Astrocyte of the cerebellum (primary cell): Measurements from ENCODE around the gene PPP1R9B.

Source experiments
- DNase-seq: peaks from one replicate; pipeline ENCODE4 v3.0.0-alpha.2; 2011; ENCODE audit warnings: low read depth
- H3K4me3 ChIP-seq: 2 replicates; pipeline ENCODE4 v1.5.1; 2011; ENCODE audit warnings: mild to moderate bottlenecking, low read depth, low read length, moderate library complexity
- CTCF ChIP-seq: IDR thresholded peaks from 2 replicates; pipeline ENCODE4 v1.5.1; 2012; ENCODE audit warnings: low read length, low read depth, moderate library complexity, mild to moderate bottlenecking; ENCODE audit errors: missing control alignments
- in situ Hi-C: cut with HindIII; loops from 2 replicates; pipeline ENCODE4 v1.10.0; 2017; ENCODE audit warnings: low sequenced_read_pairs

The PPP1R9B gene

DNA sequence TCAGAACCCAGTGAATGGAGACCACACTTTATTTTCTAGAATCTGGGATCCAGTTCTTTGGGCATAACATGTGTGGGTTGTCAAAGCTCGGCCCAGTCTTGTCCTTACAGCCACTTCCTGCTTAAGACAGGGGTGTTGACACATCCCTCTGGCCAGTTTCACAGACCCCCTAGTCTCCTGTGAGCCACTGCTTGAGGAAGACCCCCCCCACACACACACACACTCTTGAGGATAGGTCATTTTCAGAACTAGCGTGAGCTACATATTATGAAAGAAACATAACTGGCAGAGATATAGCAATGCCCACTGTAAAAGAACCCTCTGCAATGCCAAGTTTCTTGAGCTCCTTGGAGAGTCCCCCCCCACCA, 58.6 kb downstream of the PPP1R9B start:
- DNase-seq: no peak
- TF ChIP-seq CTCF: no peak
- H3K4me3 ChIP-seq: no peak overlapping the region
- in situ Hi-C loops: no loop called here

- DNase-seq: no peak
- TF ChIP-seq CTCF: no peak
- no peak overlapping the region for H3K4me3 ChIP-seq
- in situ Hi-C loops: no loop called here
These were observed 59.2 kb downstream of the PPP1R9B start for GRCh38 chr17:50090971-50091917.

- H3K4me3 ChIP-seq: no peak overlapping the region
- in situ Hi-C loops: no loop called here
- no peak for DNase-seq
- no peak for TF ChIP-seq CTCF
These were observed 60.4 kb downstream of the PPP1R9B start for GRCh38 chr17:50090071-50090470.

DNA sequence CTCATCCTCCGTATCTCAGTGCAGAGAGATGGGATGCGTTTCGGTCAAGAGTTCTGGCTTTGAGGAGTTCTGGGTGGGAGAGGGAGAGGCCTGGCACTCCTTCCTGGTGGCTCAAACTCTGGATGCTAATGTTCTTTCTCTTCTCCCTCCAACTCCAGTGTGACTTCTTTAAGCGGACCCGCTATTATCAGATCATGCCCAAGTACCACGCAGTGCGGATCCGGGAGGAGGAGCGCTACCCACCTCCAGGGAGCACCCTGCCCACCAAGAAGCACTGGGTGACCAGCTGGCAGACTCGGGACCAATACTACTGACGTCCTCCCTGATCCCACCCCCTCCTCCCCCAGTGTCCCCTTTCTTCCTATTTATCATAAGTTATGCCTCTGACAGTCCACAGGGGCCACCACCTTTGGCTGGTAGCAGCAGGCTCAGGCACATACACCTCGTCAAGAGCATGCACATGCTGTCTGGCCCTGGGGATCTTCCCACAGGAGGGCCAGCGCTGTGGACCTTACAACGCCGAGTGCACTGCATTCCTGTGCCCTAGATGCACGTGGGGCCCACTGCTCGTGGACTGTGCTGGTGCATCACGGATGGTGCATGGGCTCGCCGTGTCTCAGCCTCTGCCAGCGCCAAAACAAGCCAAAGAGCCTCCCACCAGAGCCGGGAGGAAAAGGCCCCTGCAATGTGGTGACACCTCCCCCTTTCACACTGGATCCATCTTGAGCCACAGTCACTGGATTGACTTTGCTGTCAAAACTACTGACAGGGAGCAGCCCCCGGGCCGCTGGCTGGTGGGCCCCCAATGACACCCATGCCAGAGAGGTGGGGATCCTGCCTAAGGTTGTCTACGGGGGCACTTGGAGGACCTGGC, 61.3 kb downstream of the PPP1R9B start:
- in situ Hi-C loops: no loop called here
- TF ChIP-seq CTCF: no peak
- no peak overlapping the region for H3K4me3 ChIP-seq
- DNase-seq: no peak

DNA sequence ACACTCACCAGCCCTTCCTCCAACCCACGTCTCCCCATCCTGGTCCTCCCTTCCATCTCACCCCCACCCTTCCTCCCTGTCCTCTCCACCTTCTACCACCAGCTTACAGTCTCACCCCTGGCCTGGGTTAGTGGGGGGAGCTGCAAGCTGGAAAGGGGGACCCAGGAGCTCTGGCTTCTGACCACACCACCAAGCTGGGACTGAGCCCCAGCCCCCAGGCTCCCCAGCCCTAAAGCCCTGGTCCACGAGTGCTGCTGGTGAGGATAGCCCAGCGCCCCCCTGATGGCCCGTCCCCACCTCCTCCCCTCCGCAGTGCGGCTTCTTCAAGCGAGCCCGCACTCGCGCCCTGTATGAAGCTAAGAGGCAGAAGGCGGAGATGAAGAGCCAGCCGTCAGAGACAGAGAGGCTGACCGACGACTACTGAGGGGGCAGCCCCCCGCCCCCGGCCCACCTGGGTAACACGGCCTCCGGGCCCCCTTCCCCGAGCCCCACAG, 62.5 kb downstream of the PPP1R9B start:
- in situ Hi-C loops: no loop called here
- no peak for TF ChIP-seq CTCF
- H3K4me3 ChIP-seq: no peak overlapping the region
- no peak for DNase-seq

DNA sequence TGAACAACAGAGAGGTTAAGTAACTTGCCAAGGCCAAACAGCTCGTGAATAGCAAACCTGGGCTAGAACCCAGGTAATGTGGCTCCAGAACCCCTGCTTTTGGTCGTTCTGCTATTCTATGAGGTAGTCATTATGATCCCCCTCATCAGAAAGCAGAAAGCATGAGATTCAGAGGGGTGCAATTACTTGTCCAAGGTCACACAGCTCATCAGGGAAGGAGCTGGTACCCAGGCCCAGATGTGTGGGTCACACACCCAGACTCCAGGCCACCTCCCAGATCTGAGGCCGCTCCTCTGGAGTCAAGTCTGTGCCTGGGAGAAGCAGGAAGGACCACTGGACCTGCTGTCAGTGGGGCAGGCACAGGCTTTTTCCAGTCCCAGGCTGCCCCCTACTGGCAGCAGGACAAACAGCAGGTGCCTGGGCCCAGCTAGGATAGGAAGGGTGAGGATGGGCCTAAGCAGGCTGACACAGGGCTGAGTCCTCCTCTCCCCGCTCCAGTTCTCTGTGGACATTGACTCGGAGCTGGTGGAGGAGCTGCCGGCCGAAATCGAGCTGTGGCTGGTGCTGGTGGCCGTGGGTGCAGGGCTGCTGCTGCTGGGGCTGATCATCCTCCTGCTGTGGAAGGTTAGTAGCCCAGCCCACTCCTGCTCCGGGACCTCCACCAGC, 63.1 kb downstream of the PPP1R9B start:
- TF ChIP-seq CTCF: peak; percentile 95
- DNase-seq: no peak
- H3K4me3 ChIP-seq: no peak overlapping the region
- in situ Hi-C loops: no loop called here
